Measurements from ENCODE around the gene TOPAZ1.
A peak's percentile ranks its signal among the peaks of the same experiment; 100 is the strongest.

The TOPAZ1 gene

DNA sequence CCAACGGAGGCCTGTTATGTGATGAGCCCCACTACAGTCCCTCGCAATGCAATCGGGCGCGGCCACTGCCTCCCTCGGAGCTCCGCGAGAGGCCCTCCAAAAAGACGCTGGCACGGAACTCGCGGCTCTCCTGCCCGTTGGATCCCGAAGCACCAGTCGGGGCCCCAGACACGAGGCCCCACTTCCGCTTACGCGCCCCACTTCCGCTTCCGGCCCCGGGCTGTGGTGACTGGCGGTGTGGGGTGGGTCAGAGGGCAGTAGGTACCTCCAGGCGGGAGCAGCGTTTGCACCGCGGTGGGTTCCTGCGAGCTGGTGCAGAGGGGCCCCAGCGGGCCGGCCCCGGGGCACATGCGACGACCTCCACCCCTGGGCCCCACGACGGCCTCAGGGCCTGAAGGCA lies at the start of gene TOPAZ1:
TOPAZ1 (plus strand) TSS at position 181 of the 400 bp plus-strand sequence; CDS start at position 349, 168 bp downstream.
- Mint-ChIP-seq H3K9me3 (no peaks in the 10 kb centered on the region), H3K27ac (no peak within 1 kb of the TSS), H3K4me3 (no peak within 1 kb of the TSS), H3K4me1 (no peaks in the 10 kb centered on the region), H3K36me3 (no peaks in the 10 kb centered on the region), H3K27me3 (peaks cover 3% of the 10 kb centered on the region)

DNA sequence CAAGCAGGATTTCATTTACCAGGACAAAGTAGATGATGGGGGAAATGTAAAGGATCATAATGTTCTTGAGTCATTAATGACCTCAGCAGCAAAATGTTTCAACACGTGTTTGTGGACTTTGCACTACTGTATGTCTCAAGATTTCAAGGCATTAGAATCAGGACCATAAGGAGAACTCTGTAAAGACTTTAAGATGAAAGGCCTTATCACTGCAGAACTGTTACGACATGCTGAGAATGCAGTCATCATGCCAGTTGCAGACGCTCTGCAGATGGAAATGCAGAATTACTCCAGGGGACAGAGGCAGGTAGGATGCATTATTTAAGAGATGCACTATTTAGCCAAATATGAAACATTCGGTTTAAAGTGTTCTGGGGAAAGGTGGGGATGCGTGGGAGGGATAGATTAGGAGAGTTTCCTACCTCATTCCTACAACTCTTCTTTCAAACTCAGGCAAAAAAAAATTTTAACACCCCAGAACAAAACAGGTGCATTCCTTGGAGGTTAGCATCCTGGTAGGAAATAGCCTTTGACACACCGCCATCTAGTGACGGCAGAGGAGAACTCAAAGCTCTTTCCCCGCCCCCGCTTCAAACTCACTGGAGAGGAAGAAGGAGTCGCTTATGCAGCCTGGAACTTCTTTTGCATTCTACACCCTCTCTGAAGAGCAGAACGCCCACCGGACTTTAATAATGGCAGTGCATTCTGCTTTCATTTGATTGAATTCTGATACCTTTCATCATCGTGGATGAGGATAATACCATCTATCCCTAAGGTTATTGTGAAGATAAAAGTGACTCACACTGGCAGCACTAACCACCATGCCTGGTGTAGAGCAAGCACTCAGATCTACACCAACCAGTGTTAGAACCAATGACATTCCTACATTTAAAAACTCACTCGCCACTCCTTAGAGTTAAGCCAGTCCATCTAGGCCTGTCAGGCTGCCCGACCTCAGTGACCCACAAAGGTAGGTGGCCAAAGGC lies 43.1 kb upstream of the TOPAZ1 start:
- Mint-ChIP-seq H3K27me3 (peaks cover 4% of the 10 kb centered on the region), H3K4me1 (no peaks in the 10 kb centered on the region), H3K36me3 (no peaks in the 10 kb centered on the region), H3K27ac (no peak overlapping the region), H3K4me3 (no peak overlapping the region), H3K9me3 (no peaks in the 10 kb centered on the region)

DNA sequence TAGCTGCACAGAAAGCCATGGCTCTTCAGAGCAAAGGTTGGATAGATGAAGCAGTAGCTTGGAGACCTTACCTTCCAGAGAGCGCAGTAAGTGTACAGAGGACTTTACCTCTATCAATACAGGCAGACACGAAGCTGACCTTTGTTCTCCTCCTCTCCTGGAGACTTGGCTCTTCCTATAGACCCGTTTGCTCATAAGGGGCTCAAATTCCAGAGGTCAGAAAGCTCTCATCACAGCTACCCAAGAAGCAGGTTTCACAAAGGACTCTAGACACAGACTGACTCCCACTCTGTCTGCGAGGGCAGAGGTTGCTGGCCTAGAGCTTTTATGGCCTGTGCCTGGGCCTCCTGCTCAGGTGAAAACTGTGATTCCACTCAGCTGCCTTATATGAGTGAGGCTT lies 35.4 kb upstream of the TOPAZ1 start:
- Mint-ChIP-seq H3K9me3 (no peaks in the 10 kb centered on the region), H3K27me3 (peaks cover 17% of the 10 kb centered on the region), H3K4me3 (no peak overlapping the region), H3K27ac (peak overlapping the region; percentile 71), H3K4me1 (peaks cover 25% of the 10 kb centered on the region), H3K36me3 (no peaks in the 10 kb centered on the region)

DNA sequence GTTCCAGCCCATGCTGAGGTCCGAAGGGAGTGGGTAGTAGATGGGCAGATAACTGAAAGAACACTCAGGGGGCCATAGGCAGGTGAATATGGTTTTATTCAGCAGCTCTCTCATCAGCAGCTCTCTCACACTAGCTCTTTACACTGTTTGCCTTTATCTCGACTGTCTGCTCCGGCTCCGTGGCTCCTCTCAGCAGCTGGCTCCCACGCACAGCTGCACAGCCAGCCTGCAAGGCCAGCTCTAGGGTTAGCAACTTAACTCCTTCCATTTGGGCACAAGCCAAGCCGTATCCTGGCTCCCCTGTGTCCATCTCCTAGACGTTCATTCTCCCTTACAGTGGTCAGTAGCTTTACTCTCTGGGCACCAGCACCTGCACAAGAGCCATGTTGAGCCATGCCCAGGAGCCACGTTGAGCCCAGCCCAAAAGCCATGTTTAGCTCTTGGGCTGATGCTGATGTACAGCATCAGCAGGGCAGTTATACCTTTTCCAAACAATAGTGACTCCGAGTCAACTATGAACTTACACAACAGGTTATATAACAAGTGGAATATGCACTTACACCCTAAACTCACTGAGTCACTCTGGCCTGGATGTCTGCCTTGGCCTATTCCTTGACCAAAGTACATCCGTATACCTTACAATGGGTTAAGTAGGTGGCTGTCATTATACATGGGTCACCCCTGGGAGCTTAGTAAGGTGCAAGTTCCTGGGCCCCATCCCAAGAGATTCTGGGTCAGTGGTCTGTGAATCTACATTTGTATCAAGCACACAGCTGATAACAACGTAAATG lies 34.6 kb upstream of the TOPAZ1 start:
- Mint-ChIP-seq H3K36me3 (no peaks in the 10 kb centered on the region), H3K4me1 (peaks cover 25% of the 10 kb centered on the region), H3K9me3 (no peaks in the 10 kb centered on the region), H3K4me3 (no peak overlapping the region), H3K27ac (no peak overlapping the region), H3K27me3 (peaks cover 19% of the 10 kb centered on the region)

DNA sequence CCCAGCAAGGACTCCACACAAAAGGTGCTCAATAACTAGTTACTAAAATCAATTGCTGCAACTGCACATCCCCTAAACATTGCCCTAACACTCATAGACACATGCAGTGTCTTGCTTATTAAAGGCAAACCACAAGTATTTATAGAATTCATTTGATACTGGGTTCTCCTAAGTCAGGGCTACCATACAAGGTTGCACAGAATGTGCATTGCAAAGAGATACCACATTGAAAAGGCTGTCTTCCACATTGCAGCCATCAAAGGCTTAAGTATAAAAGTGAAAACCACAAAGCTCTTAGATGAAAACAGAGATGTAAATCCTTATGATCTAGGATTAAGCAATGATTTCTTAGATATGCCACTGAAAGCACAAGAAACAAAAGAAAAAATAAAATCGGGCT lies 33.6 kb upstream of the TOPAZ1 start:
- Mint-ChIP-seq H3K9me3 (no peaks in the 10 kb centered on the region), H3K27ac (peak overlapping the region; percentile 10), H3K27me3 (peaks cover 21% of the 10 kb centered on the region), H3K4me1 (peaks cover 25% of the 10 kb centered on the region), H3K36me3 (no peaks in the 10 kb centered on the region), H3K4me3 (peak overlapping the region; percentile 28)

DNA sequence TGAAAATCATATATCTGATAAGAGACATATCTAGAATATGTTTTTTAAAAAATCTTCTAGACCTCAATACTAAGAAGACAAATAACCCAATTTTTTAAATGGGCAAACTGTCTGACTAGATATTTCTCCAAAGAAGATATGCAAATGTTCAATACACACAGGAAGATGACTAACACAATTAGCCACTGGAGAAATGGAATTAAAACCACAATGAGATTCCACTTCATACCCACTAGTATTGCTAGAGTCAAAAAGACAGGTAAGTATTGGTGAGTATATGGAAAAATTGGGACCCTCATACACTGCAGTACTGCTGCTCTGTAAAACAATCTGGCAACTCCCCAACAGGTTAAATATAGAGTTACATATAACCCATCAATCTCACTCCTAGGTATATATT lies 33.1 kb upstream of the TOPAZ1 start:
- no peaks in the 10 kb centered on the region for H3K9me3 Mint-ChIP-seq
- H3K4me1 Mint-ChIP-seq: peaks cover 25% of the 10 kb centered on the region
- H3K27ac Mint-ChIP-seq: no peak overlapping the region
- H3K27me3 Mint-ChIP-seq: peaks cover 21% of the 10 kb centered on the region
- H3K4me3 Mint-ChIP-seq: no peak overlapping the region
- no peaks in the 10 kb centered on the region for H3K36me3 Mint-ChIP-seq

DNA sequence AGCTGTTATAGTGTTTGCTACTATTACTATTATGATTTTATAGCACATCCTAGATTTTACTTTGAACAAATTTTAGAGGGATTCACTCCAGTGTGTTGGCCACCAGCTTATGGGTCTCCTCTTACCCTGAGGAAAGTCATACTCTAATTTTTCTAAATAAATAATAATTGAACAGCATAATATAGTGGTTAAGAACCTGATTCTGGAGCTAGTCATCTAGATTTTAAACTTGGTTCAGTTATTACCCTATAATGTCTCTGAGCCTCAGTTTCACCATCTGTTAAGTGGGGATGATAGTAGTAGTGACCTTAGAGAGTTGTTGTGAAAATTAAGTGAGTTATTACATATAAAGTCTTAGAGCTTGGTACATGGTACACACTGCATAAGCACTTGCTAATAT lies 30.7 kb upstream of the TOPAZ1 start:
- Mint-ChIP-seq H3K27me3 (peaks cover 17% of the 10 kb centered on the region), H3K4me1 (peaks cover 25% of the 10 kb centered on the region), H3K9me3 (peaks cover 3% of the 10 kb centered on the region)

DNA sequence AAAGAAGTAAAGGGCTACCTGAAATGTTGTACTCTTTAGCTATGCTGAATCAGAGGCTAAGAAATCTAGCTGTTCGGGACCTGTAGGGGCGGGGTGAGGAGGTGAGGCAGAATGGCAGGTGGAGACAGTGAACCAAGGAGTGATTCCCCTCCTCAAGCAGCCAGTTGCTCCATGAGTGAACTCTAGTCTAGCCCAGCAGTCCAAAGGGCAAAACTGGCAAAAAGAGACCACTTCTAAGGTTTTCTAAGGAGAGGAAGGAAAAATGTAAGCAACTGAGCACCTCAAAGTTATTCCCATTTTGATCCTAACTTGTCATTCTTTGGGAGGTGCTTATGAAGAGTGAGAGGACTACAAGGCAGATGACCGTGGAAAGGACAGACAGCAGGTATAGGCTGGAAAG lies 19.3 kb upstream of the TOPAZ1 start:
- H3K27me3 Mint-ChIP-seq: peaks cover 16% of the 10 kb centered on the region

More for the DNA sequence above, 30.7 kb upstream of the TOPAZ1 start:
- Mint-ChIP-seq H3K27ac (no peak overlapping the region), H3K36me3 (no peaks in the 10 kb centered on the region), H3K4me3 (no peak overlapping the region)

DNA sequence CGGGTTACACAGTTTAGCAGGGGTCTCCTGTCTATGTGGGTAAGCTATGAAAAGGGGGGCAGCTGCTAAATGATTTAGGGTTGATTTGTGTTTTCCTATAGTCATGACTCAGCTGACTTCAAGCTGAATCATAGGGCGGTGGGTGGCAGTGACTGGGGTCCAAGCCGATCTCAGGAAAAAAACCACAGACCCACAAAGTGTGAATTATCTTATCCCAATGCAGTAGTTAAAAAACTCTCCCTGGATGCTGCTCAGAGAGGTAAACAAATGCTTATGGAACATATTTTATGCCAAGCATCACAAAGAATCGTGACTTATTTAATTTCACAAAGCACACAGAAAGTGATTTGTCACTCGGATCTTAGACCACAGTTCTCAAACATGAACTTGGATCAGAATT lies 18.4 kb upstream of the TOPAZ1 start:
- Mint-ChIP-seq H3K4me1 (no peaks in the 10 kb centered on the region), H3K4me3 (no peak overlapping the region), H3K27ac (no peak overlapping the region), H3K36me3 (peaks cover 2% of the 10 kb centered on the region), H3K9me3 (no peaks in the 10 kb centered on the region), H3K27me3 (peaks cover 16% of the 10 kb centered on the region)

More for the DNA sequence above, 19.3 kb upstream of the TOPAZ1 start:
- no peaks in the 10 kb centered on the region for H3K9me3 Mint-ChIP-seq
- H3K27ac Mint-ChIP-seq: no peak overlapping the region
- no peaks in the 10 kb centered on the region for H3K4me1 Mint-ChIP-seq
- peaks cover 2% of the 10 kb centered on the region for H3K36me3 Mint-ChIP-seq
- no peak overlapping the region for H3K4me3 Mint-ChIP-seq

DNA sequence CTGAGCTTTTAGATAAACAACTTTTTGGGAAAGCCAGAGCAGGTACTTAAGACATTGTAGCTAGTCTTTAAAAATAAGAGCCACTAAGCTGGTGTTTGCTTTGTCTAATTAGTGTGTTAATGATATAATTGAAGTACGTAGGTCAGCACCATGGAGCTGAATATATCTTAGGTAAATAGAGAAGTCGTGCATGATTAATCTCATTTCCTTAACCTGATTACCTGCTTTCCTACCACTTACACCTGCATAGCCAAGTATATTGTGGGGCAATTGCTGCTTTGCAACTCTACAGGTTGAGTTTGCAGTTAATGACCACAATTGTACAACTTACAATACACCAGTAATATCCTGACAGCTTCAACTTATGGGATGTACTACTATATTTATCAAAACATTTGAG lies 17.6 kb upstream of the TOPAZ1 start:
- Mint-ChIP-seq H3K27ac (no peak overlapping the region), H3K36me3 (peaks cover 2% of the 10 kb centered on the region), H3K4me1 (no peaks in the 10 kb centered on the region), H3K4me3 (no peak overlapping the region), H3K9me3 (no peaks in the 10 kb centered on the region), H3K27me3 (peaks cover 16% of the 10 kb centered on the region)

DNA sequence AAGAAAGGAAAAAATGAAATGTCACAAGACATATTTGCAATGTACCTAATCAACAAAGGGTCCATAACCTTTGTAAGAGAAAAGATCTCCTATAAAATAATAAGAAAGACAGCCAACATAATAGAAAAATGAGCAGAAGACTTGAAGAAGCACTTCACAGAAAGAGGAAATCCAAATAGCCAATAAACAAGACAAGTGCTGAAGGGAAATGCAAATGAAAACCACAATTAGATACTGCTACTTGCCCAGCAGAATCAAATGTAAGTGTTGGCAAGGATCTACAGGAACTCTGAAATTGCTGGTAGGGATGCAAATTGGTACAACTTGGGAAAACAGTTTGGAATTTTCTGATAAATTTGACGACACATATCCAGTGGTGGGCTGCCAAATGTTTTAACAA lies 15.1 kb upstream of the TOPAZ1 start:
- H3K9me3 Mint-ChIP-seq: no peaks in the 10 kb centered on the region
- peaks cover 2% of the 10 kb centered on the region for H3K36me3 Mint-ChIP-seq
- no peak overlapping the region for H3K4me3 Mint-ChIP-seq
- no peak overlapping the region for H3K27ac Mint-ChIP-seq
- no peaks in the 10 kb centered on the region for H3K4me1 Mint-ChIP-seq
- H3K27me3 Mint-ChIP-seq: peaks cover 9% of the 10 kb centered on the region

DNA sequence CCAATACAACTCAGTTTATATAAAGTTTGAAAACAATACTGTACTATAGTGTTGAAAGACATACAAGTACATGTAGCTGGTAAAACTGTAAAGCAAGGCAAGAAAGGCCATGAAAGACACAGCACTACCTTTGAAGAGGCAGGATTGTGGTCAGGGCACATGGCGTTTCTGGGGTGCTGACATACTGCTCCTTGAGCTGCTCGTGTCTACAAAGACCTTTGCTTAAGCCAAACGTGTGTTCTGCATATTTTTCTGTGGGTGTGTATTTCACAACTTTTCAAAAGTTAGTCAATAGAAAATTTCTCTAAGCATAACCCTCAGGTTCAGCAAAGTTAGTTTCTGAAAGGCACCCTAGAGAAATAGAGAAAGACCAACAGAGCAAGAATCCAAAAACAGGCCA lies 14.1 kb upstream of the TOPAZ1 start:
- Mint-ChIP-seq H3K4me1 (no peaks in the 10 kb centered on the region), H3K9me3 (no peaks in the 10 kb centered on the region), H3K4me3 (no peak overlapping the region), H3K36me3 (peaks cover 2% of the 10 kb centered on the region), H3K27me3 (peaks cover 7% of the 10 kb centered on the region), H3K27ac (no peak overlapping the region)

DNA sequence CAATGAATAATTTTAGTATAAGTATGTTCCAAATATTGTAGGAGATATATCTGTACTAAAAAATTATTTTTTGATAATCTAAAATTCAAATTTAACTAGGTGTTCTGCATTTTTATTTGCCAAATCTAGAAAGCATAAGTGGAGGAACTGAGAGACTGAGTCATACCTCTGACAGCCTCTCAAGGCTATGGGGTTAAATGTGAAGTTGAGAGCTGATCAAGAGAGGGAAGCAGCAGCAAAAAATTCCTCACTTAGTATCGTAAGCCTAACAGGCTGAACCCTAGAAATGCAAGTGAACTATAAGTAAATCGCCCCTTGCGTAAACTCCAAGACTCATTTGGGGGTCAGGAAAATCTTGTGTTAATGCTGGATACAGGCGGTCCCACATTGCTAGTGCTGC lies 12.8 kb upstream of the TOPAZ1 start:
- peaks cover 5% of the 10 kb centered on the region for H3K27me3 Mint-ChIP-seq
- H3K4me1 Mint-ChIP-seq: no peaks in the 10 kb centered on the region
- H3K27ac Mint-ChIP-seq: no peak overlapping the region
- H3K4me3 Mint-ChIP-seq: no peak overlapping the region
- H3K9me3 Mint-ChIP-seq: no peaks in the 10 kb centered on the region
- H3K36me3 Mint-ChIP-seq: peaks cover 2% of the 10 kb centered on the region

DNA sequence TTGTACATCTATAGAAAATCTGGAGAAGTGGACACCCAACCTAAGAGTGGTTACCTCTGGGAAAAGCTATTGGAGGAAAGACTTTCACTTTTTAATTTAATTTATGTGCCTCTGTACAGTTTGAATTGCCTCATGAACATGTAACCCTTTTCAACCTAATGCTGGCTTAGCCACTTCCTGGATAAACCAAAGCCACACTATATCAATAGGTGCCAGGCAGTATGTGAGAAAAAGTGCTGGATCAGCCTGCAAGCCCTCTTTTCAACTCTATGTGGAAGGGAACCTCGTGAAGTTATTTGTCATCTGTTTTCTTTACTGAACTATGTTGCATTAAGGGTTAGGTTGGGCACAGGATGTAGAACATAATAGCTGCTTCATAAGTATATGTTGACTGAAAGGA lies 9.3 kb upstream of the TOPAZ1 start:
- Mint-ChIP-seq H3K4me3 (no peak overlapping the region), H3K9me3 (no peaks in the 10 kb centered on the region), H3K36me3 (no peaks in the 10 kb centered on the region), H3K27ac (no peak overlapping the region), H3K27me3 (peaks cover 7% of the 10 kb centered on the region), H3K4me1 (peaks cover 6% of the 10 kb centered on the region)

DNA sequence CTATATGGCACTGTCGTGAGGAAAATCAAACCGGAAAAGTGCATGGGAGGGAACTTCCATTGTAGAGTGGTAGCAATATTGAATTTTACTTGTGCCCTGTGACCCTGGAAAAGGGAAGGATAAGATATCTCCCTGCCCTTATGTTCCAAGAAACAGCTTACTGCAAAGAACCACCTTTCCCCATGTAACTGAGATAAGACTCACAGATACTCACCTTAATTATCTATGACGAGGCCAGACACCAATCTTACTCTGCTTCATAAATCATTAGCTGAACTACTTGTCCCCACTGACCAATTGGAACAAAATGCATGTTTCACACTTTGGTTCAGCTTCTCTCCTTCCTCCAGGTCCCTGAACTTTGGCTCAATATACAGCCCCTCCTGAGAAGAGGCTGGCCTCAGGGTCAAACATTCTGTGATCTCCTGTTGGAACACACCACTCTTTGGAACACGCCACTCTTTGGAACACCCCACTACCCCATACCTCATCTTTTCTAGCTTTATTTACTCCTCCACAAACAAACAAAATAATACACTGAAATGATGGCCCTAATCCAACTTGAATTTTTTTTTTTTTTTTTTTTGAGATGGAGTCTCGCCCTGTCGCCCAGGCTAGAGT lies 6.9 kb upstream of the TOPAZ1 start:
- Mint-ChIP-seq H3K4me1 (peaks cover 6% of the 10 kb centered on the region), H3K36me3 (no peaks in the 10 kb centered on the region), H3K4me3 (no peak overlapping the region), H3K27ac (no peak overlapping the region), H3K27me3 (peaks cover 7% of the 10 kb centered on the region), H3K9me3 (no peaks in the 10 kb centered on the region)
